IMR-90 (cell line): ENCODE measurements around the gene BRPF1. TPM values are rescaled to one million over a fixed set of nuclear protein-coding genes. Genes with fewer than 3 reads are reported as not detected.

Source experiments
- ATAC-seq: fragments of 200-7000 bp; cut with Tn5 transposase; 2 replicates; pipeline ENCODE4 v1.9.1; 2020; ENCODE audit warnings: low read depth, mild to moderate bottlenecking, moderate library complexity
- BruUV-seq: library from RNA; stranded (reverse); fragments of 400-500 nt; replicated peaks from 2 replicates; lab custom pipeline; 2021; lab: Mats Ljungman, UMichigan
- CTCF ChIA-PET: fragments of 300-600 bp; formaldehyde crosslinking; extraction: SDS; loops from one replicate; lab custom pipeline; 2021; ENCODE audit warnings: antibody characterized with exemption; lab: Yijun Ruan, JAX
- POLR2A ChIA-PET: fragments of 300-600 bp; sonication (Branson Sonifier 250); formaldehyde crosslinking; loops from one replicate; lab custom pipeline; 2022; ENCODE audit warnings: antibody characterized with exemption; ENCODE audit not compliant: unreplicated experiment; lab: Charles Lee
- DNase-seq: peaks from one replicate; pipeline ENCODE4 v3.0.0; 2013
- H2AFZ ChIP-seq: replicated peaks from 2 replicates; pipeline ENCODE3; 2013; ENCODE audit warnings: low read length, mild to moderate bottlenecking; ENCODE audit not compliant: poor library complexity
- H2AK5ac ChIP-seq: 2 replicates; pipeline ENCODE4 v1.6.1; 2013; ENCODE audit warnings: low read depth, low read length, inconsistent platforms
- H2AK9ac ChIP-seq: replicated peaks from 2 replicates; pipeline ENCODE3; 2013; ENCODE audit warnings: mild to moderate bottlenecking, low read depth, low read length, moderate library complexity; ENCODE audit not compliant: poor library complexity
- H2BK120ac ChIP-seq: 2 replicates; pipeline ENCODE4 v1.6.1; 2013; ENCODE audit warnings: low read depth, low read length, inconsistent platforms
- H2BK15ac ChIP-seq: 3 replicates; pipeline ENCODE4 v1.6.1; 2013; ENCODE audit warnings: low read depth, low read length, inconsistent platforms
- H2BK20ac ChIP-seq: 2 replicates; pipeline ENCODE4 v1.6.1; 2013; ENCODE audit warnings: low read depth, mild to moderate bottlenecking, inconsistent platforms, low read length, moderate library complexity
- H2BK5ac ChIP-seq: 2 replicates; pipeline ENCODE4 v1.6.1; 2013; ENCODE audit warnings: mild to moderate bottlenecking, low read depth, low read length, inconsistent platforms; ENCODE audit not compliant: poor library complexity, severe bottlenecking
- H3K14ac ChIP-seq: replicated peaks from 2 replicates; pipeline ENCODE4 v1.6.1; 2013; ENCODE audit warnings: low read depth, low read length, inconsistent platforms
- H3K18ac ChIP-seq: 2 replicates; pipeline ENCODE4 v1.6.1; 2013; ENCODE audit warnings: low read depth, low read length, control low read depth
- H3K23ac ChIP-seq: 2 replicates; pipeline ENCODE4 v1.6.1; 2013; ENCODE audit warnings: low read depth, low read length, inconsistent platforms
- H3K27ac ChIP-seq: 2 replicates; pipeline ENCODE4 v1.5.1; 2013; ENCODE audit warnings: mild to moderate bottlenecking, control low read depth, low read length; ENCODE audit not compliant: insufficient read depth
- H3K27me3 ChIP-seq: 2 replicates; pipeline ENCODE4 v1.6.1; 2013; ENCODE audit warnings: low read length; ENCODE audit not compliant: control insufficient read depth, insufficient read depth
- H3K36me3 ChIP-seq: 2 replicates; pipeline ENCODE4 v1.6.1; 2013; ENCODE audit warnings: low read length, mixed read lengths; ENCODE audit not compliant: control insufficient read depth, insufficient read depth
- H3K4ac ChIP-seq: 2 replicates; pipeline ENCODE4 v1.6.1; 2013; ENCODE audit warnings: low read depth, low read length, inconsistent platforms
- H3K4me1 ChIP-seq: 2 replicates; pipeline ENCODE4 v1.6.1; 2013; ENCODE audit warnings: low read length, mixed read lengths; ENCODE audit not compliant: control insufficient read depth, insufficient read depth
- H3K4me2 ChIP-seq: 2 replicates; pipeline ENCODE4 v1.6.1; 2013; ENCODE audit warnings: low read depth, mild to moderate bottlenecking, control low read depth, low read length, moderate library complexity
- H3K4me3 ChIP-seq: 2 replicates; pipeline ENCODE4 v1.5.1; 2013; ENCODE audit warnings: low read depth, mild to moderate bottlenecking, control low read depth, low read length, moderate library complexity; ENCODE audit not compliant: insufficient read depth
- H3K56ac ChIP-seq: 2 replicates; pipeline ENCODE4 v1.6.1; 2013; ENCODE audit warnings: low read length, inconsistent platforms; ENCODE audit not compliant: insufficient read depth; ENCODE audit errors: extremely low read depth
- H3K79me1 ChIP-seq, 2 experiments: 2 replicates each; pipeline ENCODE4 v1.6.1; 2013; ENCODE audit warnings: low read length in 2 of 2, inconsistent platforms in 1 of 2, low read depth in 1 of 2
- H3K9ac ChIP-seq: 2 replicates; pipeline ENCODE4 v1.6.1; 2013; ENCODE audit warnings: low read depth, low read length, control low read depth
- H3K9me1 ChIP-seq: 2 replicates; pipeline ENCODE4 v1.6.1; 2013; ENCODE audit warnings: low read length, inconsistent platforms; ENCODE audit not compliant: insufficient read depth
- H3K9me3 ChIP-seq: 2 replicates; pipeline ENCODE4 v1.6.1; 2013; ENCODE audit warnings: low read length; ENCODE audit not compliant: control insufficient read depth, insufficient read depth
- H4K20me1 ChIP-seq: 2 replicates; pipeline ENCODE4 v1.6.1; 2013; ENCODE audit warnings: low read length, inconsistent platforms; ENCODE audit not compliant: insufficient read depth
- H4K5ac ChIP-seq: 2 replicates; pipeline ENCODE4 v1.6.1; 2013; ENCODE audit warnings: mild to moderate bottlenecking, low read depth, low read length, control low read depth
- H4K8ac ChIP-seq, 2 experiments: 2 replicates each; pipeline ENCODE4 v1.6.1; 2013; ENCODE audit warnings: low read depth in 2 of 2, low read length in 2 of 2, control low read depth in 1 of 2, inconsistent platforms in 1 of 2
- H4K91ac ChIP-seq: 2 replicates; pipeline ENCODE4 v1.6.1; 2013; ENCODE audit warnings: low read depth, low read length, inconsistent platforms; ENCODE audit not compliant: insufficient read depth
- CHD1 ChIP-seq: IDR thresholded peaks from 2 replicates; pipeline ENCODE4 v1.6.1; 2012; ENCODE audit warnings: low read depth, low read length, improper control_type of control experiment
- SMC3 ChIP-seq: fragments of 150-350 bp; IDR thresholded peaks from 2 replicates; pipeline ENCODE4 v1.6.1; 2016; ENCODE audit warnings: low read depth, mild to moderate bottlenecking, antibody characterized with exemption, low read length, moderate library complexity
- USF2 ChIP-seq: fragments of 150-350 bp; IDR thresholded peaks from 2 replicates; pipeline ENCODE4 v1.6.1; 2017; ENCODE audit warnings: mild to moderate bottlenecking, antibody characterized with exemption, low read length, low read depth
- WGBS, 2 experiments: methylation state at CpG; one replicate each; pipeline versions ENCODE4 v1.1.5 to v1.1.7; 2013; ENCODE audit warnings: missing lambda C conversion rate in 2 of 2; ENCODE audit not compliant: insufficient read length in 1 of 2; ENCODE audit errors: extremely low coverage in 2 of 2; 5-methylcytosine and 5-hydroxymethylcytosine counted together
- dilution Hi-C: fragments of 300-500 bp; cut with HindIII; formaldehyde crosslinking; loops from one replicate; pipeline ENCODE4 v1.14.3; 2018; ENCODE audit warnings: low sequenced_read_pairs; ENCODE audit not compliant: unreplicated experiment
- in situ Hi-C: fragments of 300-500 bp; cut with MboI; formaldehyde crosslinking; loops from 3 replicates; pipeline ENCODE4 v1.14.3; 2019; ENCODE audit warnings: low sequenced_read_pairs, inconsistent platforms, mixed read lengths
- intact Hi-C: fragments of 100-400 bp; cut with micrococcal nuclease; formaldehyde crosslinking; loops from 2 replicates; pipeline ENCODE4 v1.10.0; 2022
- polyA plus RNA-seq, 3 experiments: library from polyadenylated mRNA; depleted of rRNA; stranded (reverse); fragments of >200 nt; gene quantifications; 2 replicates each; pipeline ENCODE4 v1.2.3, GENCODE V29; 2012; ENCODE audit warnings: low replicate concordance in 1 of 3
- total RNA-seq: library from RNA; depleted of rRNA; stranded (reverse); fragments of >200 nt; gene quantifications from 2 replicates; pipeline ENCODE4 v1.2.3, GENCODE V29; 2012

BRPF1 gene
- total and polyA plus RNA-seq, 2 of the 4 experiments (the other 2 are of a cell fraction), result 13.6 to 15.6 TPM

GRCh38 chr3:9695746-9696145 is 35.8 kb upstream of the BRPF1 start:
- no TSS peak for BruUV-seq
- no CpG with 5 or more reads among the region's 7 CpGs for WGBS, 2 experiments

More at GRCh38 chr3:9695746-9696145, 35.8 kb upstream of the BRPF1 start:
- Histone ChIP-seq H4K5ac (no peak overlapping the region), H3K56ac (no peak overlapping the region), H3K23ac (no peak overlapping the region), H4K91ac (no peak overlapping the region), H3K14ac (no peak overlapping the region), H3K4me2 (no peak overlapping the region), H3K27ac (no peak overlapping the region), H4K20me1 (no peaks in the 10 kb centered on the region), H2BK20ac (no peak overlapping the region), H2AK9ac (no peak overlapping the region), H3K27me3 (no peaks in the 10 kb centered on the region), H2AK5ac (no peak overlapping the region), H3K9me1 (no peaks in the 10 kb centered on the region; the same call in 1 of the 2 replicates), H3K4me3 (no peak overlapping the region), H3K18ac (no peak overlapping the region), H2BK5ac (no peak overlapping the region), H3K79me1 (no peaks in the 10 kb centered on the region), H3K4ac (no peak overlapping the region), H2AFZ (no peak overlapping the region), H2BK15ac (no peak overlapping the region), H2BK120ac (no peak overlapping the region), H3K36me3 (peaks cover 46% of the 10 kb centered on the region), H3K4me1 (no peaks in the 10 kb centered on the region), H3K9me3 (no peaks in the 10 kb centered on the region), H4K8ac (no peak overlapping the region), H3K9ac (no peak overlapping the region)
- in situ Hi-C loops (no loop called here), dilution Hi-C loops (no loop called here), intact Hi-C loops (no loop called here)
- ATAC-seq (no peak), DNase-seq (no peak)
- CTCF ChIA-PET, result no interaction called here
- POLR2A ChIA-PET, result no interaction called here
- TF ChIP-seq USF2 (no peak), CHD1 (no peak), SMC3 (no peak)
